Mesenteric fat pad (tissue), 1 donor: ENCODE measurements around the gene OR6B1. TPM values are rescaled to one million over a fixed set of nuclear protein-coding genes. Genes with fewer than 3 reads are reported as not detected.
"Not testable (repeated sequence)": the region's sequence is repeated elsewhere in the genome, so short reads cannot be mapped to it uniquely, and the experiment has no call there.

Experiments
- DNase-seq: peaks from one replicate; pipeline ENCODE4 v3.0.0-alpha.2; 2020; ENCODE audit warnings: low spot score
- total RNA-seq: library from RNA; stranded (reverse); fragmentation: NEBNext Ultra II Directional; extraction: Animal tissue kit (Norgen Biotek cat#: 25700); gene quantifications from one replicate; pipeline ENCODE4 v1.2.1, GENCODE V29; 2021
- donor health status: DM: yes; HTN: yes; CAD: no.

OR6B1 gene
- total RNA-seq, 1 donor from 2014 or later: not detected

GRCh38 chr7:144004703-144005102, 4.6 kb downstream of the OR6B1 start:
- no peak for DNase-seq

GRCh38 chr7:144006029-144006691, 6.0 kb downstream of the OR6B1 start:
- no peak for DNase-seq

- DNase-seq: no peak
Observed at GRCh38 chr7:144006692-144007042, 6.5 kb downstream of the OR6B1 start.

- DNase-seq: no peak
Observed at GRCh38 chr7:144009361-144009760, 9.2 kb downstream of the OR6B1 start.

- DNase-seq: not testable (repeated sequence)
Observed at GRCh38 chr7:144010061-144010460, 9.9 kb downstream of the OR6B1 start.

GRCh38 chr7:144010821-144011220, 10.7 kb downstream of the OR6B1 start:
- not testable (repeated sequence) for DNase-seq

- DNase-seq: no peak
Observed at GRCh38 chr7:144011458-144012230, 11.5 kb downstream of the OR6B1 start.

GRCh38 chr7:144018065-144018464, 17.9 kb downstream of the OR6B1 start:
- no peak for DNase-seq

- DNase-seq: no peak
Observed at GRCh38 chr7:144019457-144019856, 19.3 kb downstream of the OR6B1 start.

- no peak for DNase-seq
Observed at GRCh38 chr7:144020340-144020739, 20.2 kb downstream of the OR6B1 start.

GRCh38 chr7:144022169-144022568, 22.0 kb downstream of the OR6B1 start:
- DNase-seq: no peak

GRCh38 chr7:144023171-144023827, 23.2 kb downstream of the OR6B1 start:
- no peak for DNase-seq

- DNase-seq: no peak
Observed at GRCh38 chr7:144024213-144024612, 24.1 kb downstream of the OR6B1 start.

GRCh38 chr7:144026203-144026883, 26.2 kb downstream of the OR6B1 start:
- no peak for DNase-seq

- no peak for DNase-seq
Observed at GRCh38 chr7:144027070-144027469, 26.9 kb downstream of the OR6B1 start.

- no peak for DNase-seq
Observed at GRCh38 chr7:144027974-144028373, 27.9 kb downstream of the OR6B1 start.

GRCh38 chr7:144028547-144028946, 28.4 kb downstream of the OR6B1 start:
- DNase-seq: no peak

GRCh38 chr7:144032516-144032915, 32.4 kb downstream of the OR6B1 start:
- no peak for DNase-seq

GRCh38 chr7:144032985-144033709, 33.0 kb downstream of the OR6B1 start:
- no peak for DNase-seq

- DNase-seq: no peak
Observed at GRCh38 chr7:144035385-144035784, 35.3 kb downstream of the OR6B1 start.

GRCh38 chr7:144036302-144036885, 36.3 kb downstream of the OR6B1 start:
- no peak for DNase-seq
